Measurements from ENCODE around the gene TRIM22. TPM values are rescaled to one million over a fixed set of nuclear protein-coding genes. Genes with fewer than 3 reads are reported as not detected.

TRIM22 gene
- total RNA-seq, result 89.6 and 196 TPM in 2 replicates

GRCh38 chr11:5689551-5689983 is at the start of gene TRIM22:
TRIM22 (plus strand) TSS chr11:5689790; CDS start chr11:5696233, 6,443 bp downstream.

GRCh38 chr11:5684646-5685362 is 4.8 kb upstream of the TRIM22 start, which contains the start of gene TRIM5:
TRIM5 (minus strand) TSS chr11:5685074; CDS start chr11:5680177, 4,897 bp downstream.

GRCh38 chr11:5736396-5736795 is 46.8 kb downstream of the TRIM22 start, which contains the start of gene OR56B1:
OR56B1 (plus strand) TSS chr11:5736448; CDS start chr11:5736517, 69 bp downstream.

GRCh38 chr11:5753943-5754342 is 64.4 kb downstream of the TRIM22 start, which contains the start of gene OR52N4:
OR52N4 (plus strand) TSS chr11:5754243; CDS start chr11:5754741, 498 bp downstream.

Other genes starting within 250 kb of the TRIM22 start
- not detected in 2 replicates for gene OR51I1, start 248.3 kb upstream of the TRIM22 start, total RNA-seq
- not detected in 2 replicates for gene OR51I2, start 240.5 kb upstream of the TRIM22 start, total RNA-seq
- not detected in 2 replicates for gene OR52D1, start 201.1 kb upstream of the TRIM22 start, total RNA-seq
- not detected in 2 replicates for gene UBQLN3, start 179.8 kb upstream of the TRIM22 start, total RNA-seq
- not detected in 2 replicates for gene UBQLNL, start 173.1 kb upstream of the TRIM22 start, total RNA-seq
- gene OR52H1, start 141.2 kb upstream of the TRIM22 start, total RNA-seq, result not detected in 2 replicates
- not detected in 2 replicates for gene OR52B6, start 108.9 kb upstream of the TRIM22 start, total RNA-seq
- gene TRIM6, start 93.2 kb upstream of the TRIM22 start, total RNA-seq, result 0.97 and 2.4 TPM in 2 replicates
- 5.8 and 26.4 TPM in 2 replicates for gene TRIM34, start 64.8 kb upstream of the TRIM22 start, total RNA-seq
- gene TRIM5, start 4.7 kb upstream of the TRIM22 start, total RNA-seq, result 84.8 and 97.6 TPM in 2 replicates
- not detected in 2 replicates for gene OR56B1, start 46.7 kb downstream of the TRIM22 start, total RNA-seq
- gene OR52N4, start 64.5 kb downstream of the TRIM22 start, total RNA-seq, result not detected in 2 replicates
- not detected in 2 replicates for gene OR52N5, start 93.6 kb downstream of the TRIM22 start, total RNA-seq
- not detected in 2 replicates for gene OR52N1, start 101.5 kb downstream of the TRIM22 start, total RNA-seq
- not detected in 2 replicates for gene OR52N2, start 119.1 kb downstream of the TRIM22 start, total RNA-seq
- gene OR52E6, start 152.1 kb downstream of the TRIM22 start, total RNA-seq, result not detected in 2 replicates
- not detected in 2 replicates for gene OR52E8, start 167.9 kb downstream of the TRIM22 start, total RNA-seq
- not detected in 2 replicates for gene OR52E4, start 190.8 kb downstream of the TRIM22 start, total RNA-seq
- not detected in 2 replicates for gene OR52E5, start 203.4 kb downstream of the TRIM22 start, total RNA-seq